Measurements from ENCODE around the gene LARP4B. TPM values are rescaled to one million over a fixed set of nuclear protein-coding genes. Genes with fewer than 3 reads are reported as not detected.

LARP4B gene
- total RNA-seq, 1 donor from 2014 or later = 31.1 TPM

DNA sequence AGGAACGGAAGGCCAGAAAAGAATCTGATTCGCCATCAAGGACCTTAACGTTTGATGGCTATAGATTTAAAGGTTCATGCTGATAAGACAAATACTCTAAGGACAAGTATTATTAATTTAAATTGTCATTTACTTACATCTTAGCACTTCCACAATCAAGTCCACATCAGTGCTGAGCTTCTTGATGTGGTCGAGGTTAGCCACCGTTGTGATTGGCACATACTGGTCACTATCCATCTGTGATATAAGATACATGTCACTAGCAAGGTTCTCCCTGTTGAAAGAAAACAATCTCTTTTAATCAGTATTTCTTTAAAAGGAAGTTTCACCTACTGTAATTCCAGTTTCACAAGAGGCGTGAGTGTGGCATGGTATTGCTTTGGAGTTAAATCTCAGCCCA lies 88.7 kb downstream of the LARP4B start:
- Histone ChIP-seq H3K4me3 (ENCODE audit: low read depth, low read length) (no peak overlapping the region), H3K27me3 (ENCODE audit: control insufficient read depth, insufficient read depth, low read length) (no peaks in the 10 kb centered on the region), H3K36me3 (ENCODE audit: control insufficient read depth, insufficient read depth, low read length) (peaks cover 12% of the 10 kb centered on the region)
- no peak for DNase-seq (ENCODE audit: low read depth)
- FAIRE-seq = no peak
- TF ChIP-seq, protein P1, sequence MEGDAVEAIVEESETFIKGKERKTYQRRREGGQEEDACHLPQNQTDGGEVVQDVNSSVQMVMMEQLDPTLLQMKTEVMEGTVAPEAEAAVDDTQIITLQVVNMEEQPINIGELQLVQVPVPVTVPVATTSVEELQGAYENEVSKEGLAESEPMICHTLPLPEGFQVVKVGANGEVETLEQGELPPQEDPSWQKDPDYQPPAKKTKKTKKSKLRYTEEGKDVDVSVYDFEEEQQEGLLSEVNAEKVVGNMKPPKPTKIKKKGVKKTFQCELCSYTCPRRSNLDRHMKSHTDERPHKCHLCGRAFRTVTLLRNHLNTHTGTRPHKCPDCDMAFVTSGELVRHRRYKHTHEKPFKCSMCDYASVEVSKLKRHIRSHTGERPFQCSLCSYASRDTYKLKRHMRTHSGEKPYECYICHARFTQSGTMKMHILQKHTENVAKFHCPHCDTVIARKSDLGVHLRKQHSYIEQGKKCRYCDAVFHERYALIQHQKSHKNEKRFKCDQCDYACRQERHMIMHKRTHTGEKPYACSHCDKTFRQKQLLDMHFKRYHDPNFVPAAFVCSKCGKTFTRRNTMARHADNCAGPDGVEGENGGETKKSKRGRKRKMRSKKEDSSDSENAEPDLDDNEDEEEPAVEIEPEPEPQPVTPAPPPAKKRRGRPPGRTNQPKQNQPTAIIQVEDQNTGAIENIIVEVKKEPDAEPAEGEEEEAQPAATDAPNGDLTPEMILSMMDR (IDR thresholded peaks at IDR 0.05; ENCODE audit: insufficient read depth, low read length, severe bottlenecking) = no peak

DNA sequence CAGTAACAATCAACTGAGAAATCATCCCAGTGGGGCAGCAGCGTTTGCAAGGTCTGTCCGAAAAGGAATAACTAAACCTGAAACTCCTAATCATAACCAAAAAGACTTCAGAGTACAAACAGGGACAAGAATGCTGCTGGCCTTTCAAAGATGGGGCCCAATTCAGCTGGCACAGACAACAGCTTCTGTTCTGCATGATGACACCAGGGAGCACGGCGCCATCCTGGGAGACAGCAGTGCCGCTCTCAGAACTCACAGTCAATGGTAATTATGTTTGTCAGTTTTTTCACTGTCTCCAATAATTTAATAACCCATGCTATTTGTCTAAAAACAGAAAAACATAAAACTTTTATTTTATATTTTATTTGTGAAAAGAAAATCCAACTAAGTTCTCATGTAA lies 90.0 kb downstream of the LARP4B start:
- H3K4me3 ChIP-seq (ENCODE audit: low read depth, low read length) = no peak overlapping the region
- H3K36me3 ChIP-seq (ENCODE audit: control insufficient read depth, insufficient read depth, low read length) = peaks cover 12% of the 10 kb centered on the region
- DNase-seq (ENCODE audit: low read depth) (no peak), FAIRE-seq (no peak)
- TF ChIP-seq, protein P1 (IDR thresholded peaks at IDR 0.05; ENCODE audit: insufficient read depth, low read length, severe bottlenecking) = no peak
- no peaks in the 10 kb centered on the region for H3K27me3 ChIP-seq (ENCODE audit: control insufficient read depth, insufficient read depth, low read length)

DNA sequence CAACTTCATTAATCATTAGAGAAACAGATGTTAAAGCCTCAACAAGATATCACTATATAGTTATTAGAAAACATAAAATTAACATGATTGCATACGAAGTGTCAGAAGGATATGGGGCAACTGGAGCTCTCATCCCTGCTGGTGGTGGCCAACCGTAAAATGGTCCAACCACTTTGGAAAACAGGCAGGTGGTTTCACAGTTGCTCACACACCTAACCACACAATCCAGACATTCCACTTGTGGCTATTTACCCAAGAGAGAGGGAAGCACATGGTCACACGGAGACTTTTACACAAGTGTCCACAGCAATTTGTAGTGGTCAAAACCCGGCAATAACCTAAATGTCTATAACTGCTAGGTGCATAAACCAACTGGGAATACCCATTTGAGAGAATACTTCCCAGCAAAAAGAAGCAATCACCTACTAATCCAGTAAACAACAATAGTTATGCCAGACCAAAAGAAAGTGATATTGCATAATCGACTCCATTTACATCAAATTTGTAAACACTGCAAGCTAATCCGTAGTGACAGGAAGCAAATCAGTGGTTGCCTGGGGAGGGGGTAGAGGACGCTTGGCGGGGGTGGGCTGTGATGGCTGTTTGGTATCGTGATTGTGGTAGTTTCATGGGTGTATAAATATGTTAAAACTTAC lies 91.8 kb downstream of the LARP4B start:
- Histone ChIP-seq H3K27me3 (ENCODE audit: control insufficient read depth, insufficient read depth, low read length) (no peaks in the 10 kb centered on the region), H3K4me3 (ENCODE audit: low read depth, low read length) (no peak overlapping the region), H3K36me3 (ENCODE audit: control insufficient read depth, insufficient read depth, low read length) (peaks cover 15% of the 10 kb centered on the region)
- TF ChIP-seq, protein P1 (IDR thresholded peaks at IDR 0.05; ENCODE audit: insufficient read depth, low read length, severe bottlenecking) = no peak
- FAIRE-seq = no peak
- DNase-seq (ENCODE audit: low read depth) = no peak

DNA sequence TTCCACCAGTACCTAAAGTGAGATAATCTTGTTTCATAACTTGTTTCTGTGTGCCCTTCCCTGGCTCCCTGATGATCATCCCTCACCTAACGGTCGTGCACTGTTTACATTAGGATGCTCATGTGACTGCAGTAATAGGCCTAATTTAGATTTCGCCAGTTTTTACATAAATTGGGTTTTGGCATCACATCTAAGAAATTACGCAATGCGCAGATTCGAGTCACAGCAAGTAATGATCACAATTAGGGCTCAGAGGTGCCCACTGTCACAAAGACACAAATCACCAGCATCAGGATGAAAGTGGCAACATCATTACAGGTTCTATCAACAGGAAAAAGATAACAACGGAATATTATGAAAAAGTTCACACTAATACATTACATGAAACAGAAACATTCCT lies 94.7 kb downstream of the LARP4B start:
- TF ChIP-seq, protein P1 (IDR thresholded peaks at IDR 0.05; ENCODE audit: insufficient read depth, low read length, severe bottlenecking) = no peak
- H3K4me3 ChIP-seq (ENCODE audit: low read depth, low read length) = no peak overlapping the region
- FAIRE-seq = no peak
- no peaks in the 10 kb centered on the region for H3K27me3 ChIP-seq (ENCODE audit: control insufficient read depth, insufficient read depth, low read length)
- no peak for DNase-seq (ENCODE audit: low read depth)
- H3K36me3 ChIP-seq (ENCODE audit: control insufficient read depth, insufficient read depth, low read length) = peaks cover 8% of the 10 kb centered on the region

DNA sequence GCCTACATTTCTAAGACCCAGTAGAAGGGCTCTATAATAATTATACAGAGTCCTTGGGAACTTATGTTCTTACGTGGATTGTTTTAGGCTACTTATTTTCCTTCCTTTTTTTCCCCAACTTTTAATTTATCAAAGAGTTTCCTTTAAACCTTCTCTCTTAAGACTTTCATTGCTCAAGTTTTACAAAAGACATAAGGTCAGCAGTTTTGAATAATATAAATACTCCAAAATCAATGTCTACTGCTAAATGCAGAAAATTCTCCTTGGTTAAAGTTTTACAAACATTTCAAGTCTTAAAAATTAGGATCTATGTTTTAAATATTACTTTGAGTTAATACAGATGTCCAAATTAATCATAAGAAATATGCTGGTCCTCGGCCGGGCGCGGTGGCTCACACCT lies 97.0 kb downstream of the LARP4B start:
- H3K27me3 ChIP-seq (ENCODE audit: control insufficient read depth, insufficient read depth, low read length) = no peaks in the 10 kb centered on the region
- FAIRE-seq (no peak), DNase-seq (ENCODE audit: low read depth) (no peak)
- TF ChIP-seq, protein P1 (IDR thresholded peaks at IDR 0.05; ENCODE audit: insufficient read depth, low read length, severe bottlenecking) = no peak
- H3K4me3 ChIP-seq (ENCODE audit: low read depth, low read length) = no peak overlapping the region
- peaks cover 5% of the 10 kb centered on the region for H3K36me3 ChIP-seq (ENCODE audit: control insufficient read depth, insufficient read depth, low read length)

DNA sequence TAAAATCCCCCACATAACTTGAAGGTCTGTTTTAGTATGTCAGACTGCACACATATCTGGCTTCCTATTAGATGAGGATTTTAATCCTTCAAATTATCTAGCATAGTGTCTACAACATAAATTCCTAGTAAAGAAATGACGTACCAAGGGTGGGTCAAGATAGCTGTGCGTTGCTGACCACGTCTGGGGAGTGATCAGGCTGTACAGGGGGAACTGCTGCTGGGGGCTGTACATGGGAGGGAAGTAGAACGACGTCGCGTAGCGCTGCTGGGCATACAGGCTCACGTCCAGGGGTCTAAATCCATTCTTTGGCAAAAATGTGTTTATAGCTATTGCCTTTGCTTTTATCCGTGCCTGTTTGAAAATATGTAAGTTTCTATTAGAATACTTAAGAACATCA lies 102.3 kb downstream of the LARP4B start:
- H3K4me3 ChIP-seq (ENCODE audit: low read depth, low read length) = no peak overlapping the region
- TF ChIP-seq, protein P1 (IDR thresholded peaks at IDR 0.05; ENCODE audit: insufficient read depth, low read length, severe bottlenecking) = no peak
- DNase-seq (ENCODE audit: low read depth) (no peak), FAIRE-seq (no peak)
- no peaks in the 10 kb centered on the region for H3K27me3 ChIP-seq (ENCODE audit: control insufficient read depth, insufficient read depth, low read length)
- H3K36me3 ChIP-seq (ENCODE audit: control insufficient read depth, insufficient read depth, low read length) = peaks cover 21% of the 10 kb centered on the region
